VCaP (cell line): ENCODE measurements around the gene CNDP2.
A peak's percentile ranks its signal among the peaks of the same experiment; 100 is the strongest.

Experiments used
- H3K27ac ChIP-seq: fragments of 450-650 bp; 2 replicates; pipeline ENCODE4 v1.5.1; 2017
- CTCF ChIP-seq: fragments of 450-650 bp; conservative IDR thresholded peaks from 2 replicates; pipeline ENCODE4 v1.5.1; 2017; ENCODE audit warnings: mild to moderate bottlenecking, moderate library complexity

Gene CNDP2

GRCh38 chr18:74533666-74534065 lies 37.5 kb downstream of the CNDP2 start:
- TF ChIP-seq CTCF, result no peak
- H3K27ac ChIP-seq, result no peak overlapping the region

GRCh38 chr18:74534150-74534969 lies 38.2 kb downstream of the CNDP2 start, which contains the start of gene CNDP1:
Gene CNDP1 (plus strand): TSS chr18:74534500. CDS start chr18:74534668, 168 bp downstream.
- H3K27ac ChIP-seq, result no peak within 1 kb of the TSS
- TF ChIP-seq CTCF, result no peak

- TF ChIP-seq CTCF, result no peak
- no peak overlapping the region for H3K27ac ChIP-seq
Observed at GRCh38 chr18:74534981-74535649, 39.0 kb downstream of the CNDP2 start.

GRCh38 chr18:74539289-74539688 lies 43.1 kb downstream of the CNDP2 start:
- no peak overlapping the region for H3K27ac ChIP-seq
- no peak for TF ChIP-seq CTCF

GRCh38 chr18:74540652-74541421 lies 44.7 kb downstream of the CNDP2 start:
- no peak for TF ChIP-seq CTCF
- no peak overlapping the region for H3K27ac ChIP-seq

GRCh38 chr18:74541703-74542555 lies 45.8 kb downstream of the CNDP2 start:
- H3K27ac ChIP-seq, result peak overlapping the region; percentile 14

More at GRCh38 chr18:74541703-74542555, 45.8 kb downstream of the CNDP2 start:
- no peak for TF ChIP-seq CTCF
